GM21390 (cell line): ENCODE data around the gene SMG6.

Source experiments
- ATAC-seq: cut with Tn5 transposase; IDR thresholded peaks from one replicate; pipeline ENCODE4 v1.9.1; 2021; ENCODE audit not compliant: unreplicated experiment

The SMG6 gene

GRCh38 chr17:2237521-2237921 lies 66.1 kb downstream of the SMG6 start:
- ATAC-seq = no peak

GRCh38 chr17:2235792-2236366 lies 67.7 kb downstream of the SMG6 start:
- no peak for ATAC-seq

GRCh38 chr17:2235265-2235664 lies 68.3 kb downstream of the SMG6 start:
- ATAC-seq = no peak

GRCh38 chr17:2233441-2233947 lies 70.1 kb downstream of the SMG6 start:
- no peak for ATAC-seq

- no peak for ATAC-seq
Observed at GRCh38 chr17:2232244-2232638, 71.3 kb downstream of the SMG6 start.

- ATAC-seq = no peak
Observed at GRCh38 chr17:2230877-2231276, 72.7 kb downstream of the SMG6 start.

- no peak for ATAC-seq
Observed at GRCh38 chr17:2227025-2227699, 76.4 kb downstream of the SMG6 start.

- ATAC-seq = no peak
Observed at GRCh38 chr17:2223617-2223927, 80.0 kb downstream of the SMG6 start.

- peak; percentile 62 for ATAC-seq
Observed at GRCh38 chr17:2222901-2223616, 80.5 kb downstream of the SMG6 start.

GRCh38 chr17:2222301-2222700 lies 81.3 kb downstream of the SMG6 start:
- no peak for ATAC-seq

- no peak for ATAC-seq
Observed at GRCh38 chr17:2218426-2218825, 85.2 kb downstream of the SMG6 start.

GRCh38 chr17:2215616-2216364 lies 87.8 kb downstream of the SMG6 start:
- ATAC-seq = peak; percentile 81

- ATAC-seq = no peak
Observed at GRCh38 chr17:2214929-2215615, 88.5 kb downstream of the SMG6 start.

- no peak for ATAC-seq
Observed at GRCh38 chr17:2214047-2214928, 89.3 kb downstream of the SMG6 start.

- ATAC-seq = no peak
Observed at GRCh38 chr17:2213291-2213960, 90.2 kb downstream of the SMG6 start.

- no peak for ATAC-seq
Observed at GRCh38 chr17:2212400-2212981, 91.1 kb downstream of the SMG6 start.

- no peak for ATAC-seq
Observed at GRCh38 chr17:2211661-2212399, 91.8 kb downstream of the SMG6 start.

- no peak for ATAC-seq
Observed at GRCh38 chr17:2210726-2211125, 92.9 kb downstream of the SMG6 start.
